GM12892 (cell line): Measurements from ENCODE around the gene HSPA12A.

Experiments used
- POLR2A ChIP-seq: IDR thresholded peaks from 2 replicates; pipeline ENCODE4 v1.6.1; 2011; ENCODE audit warnings: low read depth, low read length, control low read depth
- POLR2AphosphoS5 ChIP-seq: IDR thresholded peaks from 2 replicates; pipeline ENCODE4 v1.6.1; 2011; ENCODE audit warnings: low read depth, low read length, control low read depth
- TAF1 ChIP-seq: IDR thresholded peaks from 2 replicates; pipeline ENCODE4 v1.6.1; 2011; ENCODE audit warnings: low read depth, mild to moderate bottlenecking, control low read depth, low read length, borderline replicate concordance

GRCh38 chr10:116783011-116783655 is 40.8 kb upstream of the HSPA12A start:
- TF ChIP-seq POLR2A (no peak), TAF1 (no peak), POLR2AphosphoS5 (no peak)
